Neural cell (in vitro differentiated cells): Measurements from ENCODE around the gene ADRM1.

Experiments used
- CTCF ChIP-seq: fragments of 450-650 bp; IDR thresholded peaks from 2 replicates; pipeline ENCODE4 v1.5.1; 2014; ENCODE audit warnings: antibody characterized with exemption, mild to moderate bottlenecking, moderate library complexity; ENCODE audit not compliant: poor library complexity, severe bottlenecking
- EP300 ChIP-seq: fragments of 450-650 bp; conservative IDR thresholded peaks from 2 replicates; pipeline ENCODE4 v1.6.1; 2014; ENCODE audit warnings: antibody characterized with exemption, mild to moderate bottlenecking, moderate library complexity; ENCODE audit not compliant: poor library complexity, severe bottlenecking
- EZH2 ChIP-seq: fragments of 200-600, 300-800 bp; shearing (Covaris generic), sonication (generic); IDR thresholded peaks from 2 replicates; pipeline ENCODE4 v1.6.1; 2014; ENCODE audit warnings: antibody characterized with exemption, low read length, borderline replicate concordance, mild to moderate bottlenecking; ENCODE audit not compliant: insufficient read depth, poor library complexity, severe bottlenecking
- POLR2AphosphoS5 ChIP-seq: IDR thresholded peaks from 2 replicates; pipeline ENCODE4 v1.6.1; 2012
- SMC3 ChIP-seq: fragments of 450-650 bp; conservative IDR thresholded peaks from 2 replicates; pipeline ENCODE4 v1.6.1; 2014; ENCODE audit warnings: antibody characterized with exemption, mild to moderate bottlenecking, moderate library complexity; ENCODE audit not compliant: poor library complexity

- TF ChIP-seq CTCF: no peak
- TF ChIP-seq POLR2AphosphoS5: no peak
- TF ChIP-seq SMC3: no peak
- TF ChIP-seq EP300: no peak
- TF ChIP-seq EZH2: no peak
These were observed 23.8 kb downstream of the ADRM1 start for GRCh38 chr20:62326559-62326958.
